DND-41 (cell line): ENCODE measurements around the gene RGN.

Experiments
- EZH2 ChIP-seq: IDR thresholded peaks from 3 replicates; pipeline ENCODE4 v1.6.1; 2012; ENCODE audit warnings: borderline replicate concordance, low read depth, mild to moderate bottlenecking, moderate library complexity, low read length, inconsistent platforms; ENCODE audit not compliant: severe bottlenecking
- TF ChIP-seq, protein P1 (sequence below): IDR thresholded peaks from 2 replicates; pipeline ENCODE4 v1.5.1; 2012; ENCODE audit warnings: borderline replicate concordance, low read length, moderate library complexity, mild to moderate bottlenecking; ENCODE audit not compliant: poor library complexity, severe bottlenecking; ENCODE audit errors: extremely low read depth

- TF ChIP-seq, protein P1, sequence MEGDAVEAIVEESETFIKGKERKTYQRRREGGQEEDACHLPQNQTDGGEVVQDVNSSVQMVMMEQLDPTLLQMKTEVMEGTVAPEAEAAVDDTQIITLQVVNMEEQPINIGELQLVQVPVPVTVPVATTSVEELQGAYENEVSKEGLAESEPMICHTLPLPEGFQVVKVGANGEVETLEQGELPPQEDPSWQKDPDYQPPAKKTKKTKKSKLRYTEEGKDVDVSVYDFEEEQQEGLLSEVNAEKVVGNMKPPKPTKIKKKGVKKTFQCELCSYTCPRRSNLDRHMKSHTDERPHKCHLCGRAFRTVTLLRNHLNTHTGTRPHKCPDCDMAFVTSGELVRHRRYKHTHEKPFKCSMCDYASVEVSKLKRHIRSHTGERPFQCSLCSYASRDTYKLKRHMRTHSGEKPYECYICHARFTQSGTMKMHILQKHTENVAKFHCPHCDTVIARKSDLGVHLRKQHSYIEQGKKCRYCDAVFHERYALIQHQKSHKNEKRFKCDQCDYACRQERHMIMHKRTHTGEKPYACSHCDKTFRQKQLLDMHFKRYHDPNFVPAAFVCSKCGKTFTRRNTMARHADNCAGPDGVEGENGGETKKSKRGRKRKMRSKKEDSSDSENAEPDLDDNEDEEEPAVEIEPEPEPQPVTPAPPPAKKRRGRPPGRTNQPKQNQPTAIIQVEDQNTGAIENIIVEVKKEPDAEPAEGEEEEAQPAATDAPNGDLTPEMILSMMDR, result no peak
- TF ChIP-seq EZH2, result no peak
These were observed 15.6 kb downstream of the RGN start for GRCh38 chrX:47093860-47094259.
